Measurements from ENCODE around the gene PDS5B. TPM values are rescaled to one million over a fixed set of nuclear protein-coding genes. Genes with fewer than 3 reads are reported as not detected.

Gene PDS5B
- total and polyA plus RNA-seq, 9 of the 15 experiments (the other 6 are each of a cell fraction or from before 2014, with no cell fraction given), result 6.2 to 23.7 (median 13.1) TPM

DNA sequence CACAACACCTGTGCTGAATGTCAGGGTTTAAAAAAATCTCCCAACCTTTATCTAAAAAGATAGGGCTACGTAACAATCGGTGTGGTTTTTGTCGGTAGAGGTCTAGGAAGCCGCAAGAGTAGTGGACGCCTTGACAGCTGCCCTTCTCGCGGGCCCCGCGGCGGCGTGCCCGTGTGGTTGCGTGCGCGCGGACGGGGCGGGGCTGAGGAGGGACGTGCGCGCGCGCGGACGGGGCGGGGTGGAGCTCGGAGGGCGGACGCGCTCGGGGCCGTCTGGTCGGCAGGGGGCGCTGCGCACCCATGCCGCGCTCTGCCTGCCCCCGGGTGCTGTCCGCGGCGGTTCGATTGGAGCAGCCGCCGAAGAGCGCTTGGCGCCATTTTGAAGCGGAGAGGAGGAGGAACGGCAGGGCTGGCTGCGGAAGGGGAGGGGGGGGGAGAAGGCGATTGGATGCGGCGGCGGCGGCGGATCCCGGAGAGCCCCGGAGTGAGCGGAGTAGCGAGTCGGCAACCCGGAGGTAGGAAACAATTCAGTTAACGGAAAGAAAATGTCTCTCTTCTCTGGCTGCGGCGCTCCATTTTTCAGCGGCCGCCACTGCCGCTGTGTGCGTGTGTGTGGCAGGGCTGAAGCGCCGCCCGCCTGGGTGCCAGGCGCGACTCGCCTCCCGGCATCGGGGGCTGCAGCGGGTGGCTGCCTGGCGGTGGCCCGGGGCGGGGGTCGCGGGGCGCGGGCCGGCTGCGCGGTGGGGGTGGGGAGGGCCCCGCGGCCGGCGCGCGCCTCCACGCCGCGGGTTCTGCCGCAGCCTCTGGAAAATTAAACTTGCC is at the start of gene PDS5B (continued):
- TF ChIP-seq HNRNPL (IDR thresholded peaks at IDR 0.05; ENCODE audit: low read depth, low read length) (no peak), ZC3H11A (IDR thresholded peaks at IDR 0.05; ENCODE audit: low read depth, low read length) (no peak), MEIS2 (IDR thresholded peaks at IDR 0.05; ENCODE audit: partially characterized antibody) (peak; percentile 65), KLF13 (tag; IDR thresholded peaks at IDR 0.05; ENCODE audit: borderline replicate concordance, low read depth) (no peak), POLR2A (conservative IDR thresholded peaks at IDR 0.05) (peak; percentile 68), ZNF263 (CRISPR knock-in tag; IDR thresholded peaks at IDR 0.05; ENCODE audit: borderline replicate concordance) (peak; percentile 70; the same call in 1 of the 2 replicates), FIP1L1 (IDR thresholded peaks at IDR 0.05; ENCODE audit: low read depth, low read length, poor library complexity, severe bottlenecking) (peak; percentile 42), BRCA1 (IDR thresholded peaks at IDR 0.05) (no peak), BRCA1 (CRISPR knock-in tag; IDR thresholded peaks at IDR 0.05) (no peak), ZSCAN32 (CRISPR knock-in tag; IDR thresholded peaks at IDR 0.05) (no peak), GABPB2 (CRISPR knock-in tag; conservative IDR thresholded peaks at IDR 0.05) (no peak), CXXC5 (CRISPR knock-in tag; IDR thresholded peaks at IDR 0.05) (peak; percentile 77), ZNF23 (CRISPR knock-in tag; IDR thresholded peaks at IDR 0.05) (no peak), POLR2G (IDR thresholded peaks at IDR 0.05; ENCODE audit: low read depth, low read length) (peak; percentile 85)
- TF ChIP-seq, protein P1, sequence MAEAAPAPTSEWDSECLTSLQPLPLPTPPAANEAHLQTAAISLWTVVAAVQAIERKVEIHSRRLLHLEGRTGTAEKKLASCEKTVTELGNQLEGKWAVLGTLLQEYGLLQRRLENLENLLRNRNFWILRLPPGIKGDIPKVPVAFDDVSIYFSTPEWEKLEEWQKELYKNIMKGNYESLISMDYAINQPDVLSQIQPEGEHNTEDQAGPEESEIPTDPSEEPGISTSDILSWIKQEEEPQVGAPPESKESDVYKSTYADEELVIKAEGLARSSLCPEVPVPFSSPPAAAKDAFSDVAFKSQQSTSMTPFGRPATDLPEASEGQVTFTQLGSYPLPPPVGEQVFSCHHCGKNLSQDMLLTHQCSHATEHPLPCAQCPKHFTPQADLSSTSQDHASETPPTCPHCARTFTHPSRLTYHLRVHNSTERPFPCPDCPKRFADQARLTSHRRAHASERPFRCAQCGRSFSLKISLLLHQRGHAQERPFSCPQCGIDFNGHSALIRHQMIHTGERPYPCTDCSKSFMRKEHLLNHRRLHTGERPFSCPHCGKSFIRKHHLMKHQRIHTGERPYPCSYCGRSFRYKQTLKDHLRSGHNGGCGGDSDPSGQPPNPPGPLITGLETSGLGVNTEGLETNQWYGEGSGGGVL (CRISPR knock-in tag; IDR thresholded peaks at IDR 0.05), result no peak
- TF ChIP-seq, protein P2, sequence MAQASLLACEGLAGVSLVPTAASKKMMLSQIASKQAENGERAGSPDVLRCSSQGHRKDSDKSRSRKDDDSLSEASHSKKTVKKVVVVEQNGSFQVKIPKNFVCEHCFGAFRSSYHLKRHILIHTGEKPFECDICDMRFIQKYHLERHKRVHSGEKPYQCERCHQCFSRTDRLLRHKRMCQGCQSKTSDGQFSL (CRISPR knock-in tag; IDR thresholded peaks at IDR 0.05), result peak; percentile 90
- TF ChIP-seq, protein P2 (tag; IDR thresholded peaks at IDR 0.05), result peak in 1 of 2 experiments; percentile 72; a peak in 2 of 4 replicates
- TF ChIP-seq, protein P3, sequence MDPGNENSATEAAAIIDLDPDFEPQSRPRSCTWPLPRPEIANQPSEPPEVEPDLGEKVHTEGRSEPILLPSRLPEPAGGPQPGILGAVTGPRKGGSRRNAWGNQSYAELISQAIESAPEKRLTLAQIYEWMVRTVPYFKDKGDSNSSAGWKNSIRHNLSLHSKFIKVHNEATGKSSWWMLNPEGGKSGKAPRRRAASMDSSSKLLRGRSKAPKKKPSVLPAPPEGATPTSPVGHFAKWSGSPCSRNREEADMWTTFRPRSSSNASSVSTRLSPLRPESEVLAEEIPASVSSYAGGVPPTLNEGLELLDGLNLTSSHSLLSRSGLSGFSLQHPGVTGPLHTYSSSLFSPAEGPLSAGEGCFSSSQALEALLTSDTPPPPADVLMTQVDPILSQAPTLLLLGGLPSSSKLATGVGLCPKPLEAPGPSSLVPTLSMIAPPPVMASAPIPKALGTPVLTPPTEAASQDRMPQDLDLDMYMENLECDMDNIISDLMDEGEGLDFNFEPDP (CRISPR knock-in tag; IDR thresholded peaks at IDR 0.05), result no peak
- TF ChIP-seq, protein P4, sequence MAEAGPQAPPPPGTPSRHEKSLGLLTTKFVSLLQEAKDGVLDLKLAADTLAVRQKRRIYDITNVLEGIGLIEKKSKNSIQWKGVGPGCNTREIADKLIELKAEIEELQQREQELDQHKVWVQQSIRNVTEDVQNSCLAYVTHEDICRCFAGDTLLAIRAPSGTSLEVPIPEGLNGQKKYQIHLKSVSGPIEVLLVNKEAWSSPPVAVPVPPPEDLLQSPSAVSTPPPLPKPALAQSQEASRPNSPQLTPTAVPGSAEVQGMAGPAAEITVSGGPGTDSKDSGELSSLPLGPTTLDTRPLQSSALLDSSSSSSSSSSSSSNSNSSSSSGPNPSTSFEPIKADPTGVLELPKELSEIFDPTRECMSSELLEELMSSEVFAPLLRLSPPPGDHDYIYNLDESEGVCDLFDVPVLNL (CRISPR knock-in tag; IDR thresholded peaks at IDR 0.05; ENCODE audit: low read depth), result no peak
- TF ChIP-seq, protein P5, sequence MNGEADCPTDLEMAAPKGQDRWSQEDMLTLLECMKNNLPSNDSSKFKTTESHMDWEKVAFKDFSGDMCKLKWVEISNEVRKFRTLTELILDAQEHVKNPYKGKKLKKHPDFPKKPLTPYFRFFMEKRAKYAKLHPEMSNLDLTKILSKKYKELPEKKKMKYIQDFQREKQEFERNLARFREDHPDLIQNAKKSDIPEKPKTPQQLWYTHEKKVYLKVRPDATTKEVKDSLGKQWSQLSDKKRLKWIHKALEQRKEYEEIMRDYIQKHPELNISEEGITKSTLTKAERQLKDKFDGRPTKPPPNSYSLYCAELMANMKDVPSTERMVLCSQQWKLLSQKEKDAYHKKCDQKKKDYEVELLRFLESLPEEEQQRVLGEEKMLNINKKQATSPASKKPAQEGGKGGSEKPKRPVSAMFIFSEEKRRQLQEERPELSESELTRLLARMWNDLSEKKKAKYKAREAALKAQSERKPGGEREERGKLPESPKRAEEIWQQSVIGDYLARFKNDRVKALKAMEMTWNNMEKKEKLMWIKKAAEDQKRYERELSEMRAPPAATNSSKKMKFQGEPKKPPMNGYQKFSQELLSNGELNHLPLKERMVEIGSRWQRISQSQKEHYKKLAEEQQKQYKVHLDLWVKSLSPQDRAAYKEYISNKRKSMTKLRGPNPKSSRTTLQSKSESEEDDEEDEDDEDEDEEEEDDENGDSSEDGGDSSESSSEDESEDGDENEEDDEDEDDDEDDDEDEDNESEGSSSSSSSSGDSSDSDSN (IDR thresholded peaks at IDR 0.05; ENCODE audit: borderline replicate concordance in 1 of 2, low read depth in 2 of 2, low read length in 2 of 2), result peak in 1 of 2 experiments; percentile 37; a peak in 1 of 4 replicates
